MM.1S (cell line): Measurements from ENCODE around the gene TACO1.

ENCODE experiments used
- DNase-seq: peaks from one replicate; pipeline ENCODE4 v3.0.0-alpha.2; 2015
- H2AFZ ChIP-seq: fragments of 300-600 bp; sonication (generic); 2 replicates; pipeline ENCODE4 v1.6.0; 2016; ENCODE audit warnings: antibody characterized with exemption, low read length
- H3F3A ChIP-seq: fragments of 300-600 bp; sonication (generic); 2 replicates; pipeline ENCODE4 v1.6.1; 2016; ENCODE audit warnings: mild to moderate bottlenecking, antibody characterized with exemption, low read length, moderate library complexity, mixed read lengths; ENCODE audit not compliant: insufficient read depth
- H3K27ac ChIP-seq: fragments of 300-600 bp; sonication (generic); 2 replicates; pipeline ENCODE4 v1.5.1; 2016; ENCODE audit warnings: mild to moderate bottlenecking, low read length
- H3K27me3 ChIP-seq: fragments of 300-600 bp; sonication (generic); replicated peaks from 2 replicates; pipeline ENCODE4 v1.6.0; 2016; ENCODE audit warnings: low read length; ENCODE audit not compliant: insufficient read depth
- H3K36me3 ChIP-seq: fragments of 300-600 bp; sonication (generic); replicated peaks from 2 replicates; pipeline ENCODE4 v1.6.1; 2016; ENCODE audit warnings: mild to moderate bottlenecking, low read length, mixed read lengths; ENCODE audit not compliant: insufficient read depth
- H3K4me1 ChIP-seq: fragments of 300-600 bp; sonication (generic); 2 replicates; pipeline ENCODE4 v1.6.1; 2016; ENCODE audit warnings: low read length, mixed read lengths
- H3K4me2 ChIP-seq: fragments of 300-600 bp; sonication (generic); 2 replicates; pipeline ENCODE4 v1.6.0; 2016; ENCODE audit warnings: low read depth, low read length
- H3K4me3 ChIP-seq: fragments of 300-600 bp; sonication (generic); 2 replicates; pipeline ENCODE4 v1.5.1; 2016; ENCODE audit warnings: low read length, mixed read lengths
- H3K79me2 ChIP-seq: fragments of 300-600 bp; sonication (generic); 2 replicates; pipeline ENCODE4 v1.6.1; 2016; ENCODE audit warnings: mixed run types, low read length, mixed read lengths
- H3K9ac ChIP-seq: fragments of 300-600 bp; sonication (generic); 2 replicates; pipeline ENCODE4 v1.6.1; 2016; ENCODE audit warnings: low read length, mixed read lengths
- H3K9me2 ChIP-seq: fragments of 300-600 bp; sonication (generic); replicated peaks from 2 replicates; pipeline ENCODE4 v1.6.1; 2016; ENCODE audit warnings: mild to moderate bottlenecking, low read length, mixed read lengths; ENCODE audit not compliant: insufficient read depth
- H3K9me3 ChIP-seq: fragments of 300-600 bp; sonication (generic); replicated peaks from 2 replicates; pipeline ENCODE4 v1.6.1; 2016; ENCODE audit warnings: mild to moderate bottlenecking, low read length, mixed read lengths; ENCODE audit not compliant: insufficient read depth
- H4K20me1 ChIP-seq: fragments of 300-600 bp; sonication (generic); 2 replicates; pipeline ENCODE4 v1.6.1; 2016; ENCODE audit warnings: mild to moderate bottlenecking, low read length, moderate library complexity, mixed read lengths; ENCODE audit not compliant: insufficient read depth
- CTCF ChIP-seq: fragments of 300-600 bp; sonication (generic); IDR thresholded peaks from 2 replicates; pipeline ENCODE4 v1.5.1; 2016; ENCODE audit warnings: antibody characterized with exemption, low read length, mixed read lengths
- EZH2 ChIP-seq: fragments of 300-600 bp; sonication (generic); optimal IDR thresholded peaks from 2 replicates; pipeline ENCODE3; 2017; ENCODE audit warnings: low read depth, mild to moderate bottlenecking, antibody characterized with exemption, low read length, mixed read lengths
- EZH2phosphoT487 ChIP-seq: fragments of 300-600 bp; sonication (generic); IDR thresholded peaks from 2 replicates; pipeline ENCODE4 v1.6.1; 2018; ENCODE audit warnings: antibody characterized with exemption, low read length

Gene TACO1

DNA sequence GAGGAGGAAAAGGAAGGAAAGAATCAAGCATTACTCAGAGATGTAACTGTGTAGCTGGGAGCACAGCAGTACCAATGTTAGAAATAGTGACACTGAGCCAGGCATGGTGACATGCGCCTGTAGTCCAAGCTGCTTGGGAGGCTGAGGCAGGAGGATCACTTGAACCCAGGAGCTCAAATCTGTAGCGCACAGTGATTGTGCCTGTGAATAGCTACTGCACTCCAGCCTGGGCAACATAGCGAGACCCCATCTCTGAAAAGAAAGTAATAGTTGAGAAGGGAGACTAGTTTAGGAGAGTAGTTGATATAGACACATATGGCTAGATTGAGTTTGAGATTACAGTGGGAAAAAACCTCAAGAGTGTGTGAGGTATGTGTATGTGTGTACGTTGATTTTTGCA, 39.3 kb downstream of the TACO1 start:
- Histone ChIP-seq H4K20me1 (no peaks in the 10 kb centered on the region), H3K79me2 (no peaks in the 10 kb centered on the region), H3K4me1 (no peaks in the 10 kb centered on the region), H3K36me3 (no peaks in the 10 kb centered on the region; the same call in 1 of the 2 replicates), H2AFZ (no peak overlapping the region), H3K9me2 (no peaks in the 10 kb centered on the region), H3K4me3 (no peak overlapping the region), H3K9ac (no peak overlapping the region), H3K9me3 (no peaks in the 10 kb centered on the region), H3F3A (no peaks in the 10 kb centered on the region; the same call in 1 of the 2 replicates), H3K27me3 (no peaks in the 10 kb centered on the region), H3K27ac (no peak overlapping the region), H3K4me2 (no peak overlapping the region)
- no peak for DNase-seq
- no peak for TF ChIP-seq EZH2
- no peak for TF ChIP-seq EZH2phosphoT487
- TF ChIP-seq CTCF = no peak

DNA sequence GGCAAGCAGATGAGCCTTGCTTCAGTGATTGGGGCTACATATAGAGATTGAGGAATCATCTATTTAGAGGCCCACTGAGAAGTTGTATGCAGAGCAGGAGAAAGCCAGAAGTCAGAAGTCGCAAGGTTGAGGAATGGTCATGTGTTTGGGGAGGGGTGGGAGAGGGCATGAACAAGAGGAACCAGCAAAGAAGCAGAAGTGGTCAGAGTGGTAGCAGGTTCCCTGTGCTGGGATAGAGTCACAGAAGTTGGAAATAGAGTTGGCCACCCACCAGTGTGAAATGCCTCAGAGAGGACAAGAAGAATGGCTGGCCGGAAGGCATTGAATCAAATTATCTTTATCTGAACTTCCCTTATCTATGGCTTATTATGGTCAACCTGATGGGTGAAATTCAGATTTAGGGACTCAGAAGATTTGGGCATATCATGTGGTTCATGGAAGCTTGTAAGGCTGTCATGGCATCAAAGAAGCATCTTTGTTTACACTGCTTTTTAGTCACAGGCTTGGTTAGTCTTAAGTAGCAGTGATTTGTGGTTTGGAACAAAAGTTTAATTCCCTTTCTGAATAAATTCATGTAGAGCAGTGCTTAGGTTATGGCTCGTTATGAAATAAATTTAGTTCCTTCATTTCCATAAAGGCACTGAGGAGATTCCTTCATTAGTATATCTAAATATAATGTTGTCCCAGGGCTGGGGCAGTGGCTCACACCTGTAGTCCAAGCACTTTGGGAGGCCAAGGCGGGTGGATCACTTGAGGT, 41.2 kb downstream of the TACO1 start:
- H3K4me2 ChIP-seq = no peak overlapping the region
- H3K9ac ChIP-seq = no peak overlapping the region
- peaks cover 14% of the 10 kb centered on the region for H3K4me1 ChIP-seq
- peaks cover 3% of the 10 kb centered on the region for H3F3A ChIP-seq
- H4K20me1 ChIP-seq = no peaks in the 10 kb centered on the region
- H3K4me3 ChIP-seq = no peak overlapping the region
- no peak for TF ChIP-seq CTCF
- no peak for TF ChIP-seq EZH2phosphoT487
- TF ChIP-seq EZH2 = no peak
- no peaks in the 10 kb centered on the region for H3K79me2 ChIP-seq
- no peak for DNase-seq
- H3K9me3 ChIP-seq = no peaks in the 10 kb centered on the region
- H3K9me2 ChIP-seq = no peaks in the 10 kb centered on the region
- H2AFZ ChIP-seq = no peak overlapping the region
- no peaks in the 10 kb centered on the region for H3K27me3 ChIP-seq
- no peak overlapping the region for H3K27ac ChIP-seq
- H3K36me3 ChIP-seq = no peaks in the 10 kb centered on the region

- Histone ChIP-seq H3K36me3 (no peaks in the 10 kb centered on the region), H3K27me3 (no peaks in the 10 kb centered on the region), H3K79me2 (no peaks in the 10 kb centered on the region), H4K20me1 (0 out of 2 replicates have a peak, but pooled peaks cover 2% of the 10 kb centered on the region), H3K9me2 (no peaks in the 10 kb centered on the region), H3K4me1 (peaks cover 22% of the 10 kb centered on the region), H3F3A (peaks cover 3% of the 10 kb centered on the region; the same call in 1 of the 2 replicates), H2AFZ (no peak overlapping the region), H3K27ac (no peak overlapping the region), H3K4me2 (no peak overlapping the region), H3K9ac (no peak overlapping the region), H3K4me3 (no peak overlapping the region), H3K9me3 (no peaks in the 10 kb centered on the region)
- TF ChIP-seq CTCF (no peak), EZH2phosphoT487 (no peak)
- DNase-seq = no peak
These were observed 44.2 kb downstream of the TACO1 start for GRCh38 chr17:63644846-63645245.
